ENCODE data around the gene SLC4A1.

The SLC4A1 gene

DNA sequence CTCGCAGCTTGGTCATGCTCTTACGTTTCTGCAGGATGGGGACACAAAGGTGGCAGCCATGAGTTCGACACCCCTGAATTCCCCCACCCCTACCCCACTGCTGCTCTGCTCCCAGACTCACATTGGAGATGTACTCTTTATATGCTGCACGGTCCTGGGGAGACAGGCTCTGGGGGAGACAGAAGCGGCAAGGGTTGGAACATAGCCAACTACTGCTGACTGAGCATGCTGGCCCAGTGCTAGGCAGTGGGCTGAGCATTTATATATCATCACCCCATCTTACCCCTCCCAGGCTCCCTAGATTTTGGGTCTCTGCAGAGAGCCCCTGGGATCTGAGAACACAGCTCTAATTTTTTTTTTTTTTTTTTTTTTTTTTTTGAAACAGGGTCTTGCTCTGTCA, 60.2 kb downstream of the SLC4A1 start:
- TF ChIP-seq, protein P1, sequence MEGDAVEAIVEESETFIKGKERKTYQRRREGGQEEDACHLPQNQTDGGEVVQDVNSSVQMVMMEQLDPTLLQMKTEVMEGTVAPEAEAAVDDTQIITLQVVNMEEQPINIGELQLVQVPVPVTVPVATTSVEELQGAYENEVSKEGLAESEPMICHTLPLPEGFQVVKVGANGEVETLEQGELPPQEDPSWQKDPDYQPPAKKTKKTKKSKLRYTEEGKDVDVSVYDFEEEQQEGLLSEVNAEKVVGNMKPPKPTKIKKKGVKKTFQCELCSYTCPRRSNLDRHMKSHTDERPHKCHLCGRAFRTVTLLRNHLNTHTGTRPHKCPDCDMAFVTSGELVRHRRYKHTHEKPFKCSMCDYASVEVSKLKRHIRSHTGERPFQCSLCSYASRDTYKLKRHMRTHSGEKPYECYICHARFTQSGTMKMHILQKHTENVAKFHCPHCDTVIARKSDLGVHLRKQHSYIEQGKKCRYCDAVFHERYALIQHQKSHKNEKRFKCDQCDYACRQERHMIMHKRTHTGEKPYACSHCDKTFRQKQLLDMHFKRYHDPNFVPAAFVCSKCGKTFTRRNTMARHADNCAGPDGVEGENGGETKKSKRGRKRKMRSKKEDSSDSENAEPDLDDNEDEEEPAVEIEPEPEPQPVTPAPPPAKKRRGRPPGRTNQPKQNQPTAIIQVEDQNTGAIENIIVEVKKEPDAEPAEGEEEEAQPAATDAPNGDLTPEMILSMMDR (conservative IDR thresholded peaks at IDR 0.05; ENCODE audit: control insufficient read depth, insufficient read depth, low read depth, low read length) = no peak
- no peak for DNase-seq (ENCODE audit: low read depth)
- no peak overlapping the region for H3K4me3 ChIP-seq (ENCODE audit: control insufficient read depth, low read depth, low read length)

DNA sequence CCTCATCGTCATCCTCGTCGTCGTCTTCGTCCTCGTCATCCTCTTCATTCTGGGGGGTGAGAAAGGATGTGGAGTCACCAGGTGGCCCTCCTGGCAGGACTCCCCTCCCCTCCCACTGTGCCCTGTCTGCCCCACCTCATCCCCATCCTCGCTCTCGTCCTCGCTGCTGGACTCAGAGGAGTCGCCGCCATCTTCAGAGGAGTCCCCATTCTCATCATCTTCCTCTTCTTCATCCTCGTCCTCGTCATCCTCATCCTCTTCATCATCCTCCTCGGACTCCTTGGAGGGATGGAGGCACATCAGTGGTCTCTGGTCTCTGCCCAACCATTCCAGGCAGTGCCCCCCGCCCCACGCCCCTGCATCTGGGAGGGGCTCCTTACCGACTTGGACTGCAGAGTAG, 60.6 kb downstream of the SLC4A1 start:
- no peak for DNase-seq (ENCODE audit: low read depth)
- H3K4me3 ChIP-seq (ENCODE audit: control insufficient read depth, low read depth, low read length) = no peak overlapping the region

DNA sequence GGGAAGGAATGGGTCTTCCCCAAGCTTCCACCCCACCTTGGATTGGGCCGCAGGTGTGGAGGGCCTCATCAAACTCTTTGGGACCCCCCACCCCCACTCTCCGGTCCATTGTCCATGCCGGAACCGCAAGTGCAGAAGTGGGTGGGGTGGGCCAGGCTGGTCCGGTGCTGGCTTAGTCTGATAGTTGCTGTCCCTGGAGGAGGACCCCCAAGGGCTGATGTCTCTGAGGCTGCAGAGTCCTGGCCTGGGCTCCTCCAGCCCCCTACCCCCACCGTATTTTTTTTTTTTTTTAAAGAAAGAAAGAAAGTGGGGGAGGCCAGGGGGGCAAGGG, 61.1 kb downstream of the SLC4A1 start:
- TF ChIP-seq, protein P1 (conservative IDR thresholded peaks at IDR 0.05; ENCODE audit: control insufficient read depth, insufficient read depth, low read depth, low read length) = no peak
- no peak overlapping the region for H3K4me3 ChIP-seq (ENCODE audit: control insufficient read depth, low read depth, low read length)

More for the DNA sequence above, 60.6 kb downstream of the SLC4A1 start:
- TF ChIP-seq, protein P1 (conservative IDR thresholded peaks at IDR 0.05; ENCODE audit: control insufficient read depth, insufficient read depth, low read depth, low read length) = no peak

DNA sequence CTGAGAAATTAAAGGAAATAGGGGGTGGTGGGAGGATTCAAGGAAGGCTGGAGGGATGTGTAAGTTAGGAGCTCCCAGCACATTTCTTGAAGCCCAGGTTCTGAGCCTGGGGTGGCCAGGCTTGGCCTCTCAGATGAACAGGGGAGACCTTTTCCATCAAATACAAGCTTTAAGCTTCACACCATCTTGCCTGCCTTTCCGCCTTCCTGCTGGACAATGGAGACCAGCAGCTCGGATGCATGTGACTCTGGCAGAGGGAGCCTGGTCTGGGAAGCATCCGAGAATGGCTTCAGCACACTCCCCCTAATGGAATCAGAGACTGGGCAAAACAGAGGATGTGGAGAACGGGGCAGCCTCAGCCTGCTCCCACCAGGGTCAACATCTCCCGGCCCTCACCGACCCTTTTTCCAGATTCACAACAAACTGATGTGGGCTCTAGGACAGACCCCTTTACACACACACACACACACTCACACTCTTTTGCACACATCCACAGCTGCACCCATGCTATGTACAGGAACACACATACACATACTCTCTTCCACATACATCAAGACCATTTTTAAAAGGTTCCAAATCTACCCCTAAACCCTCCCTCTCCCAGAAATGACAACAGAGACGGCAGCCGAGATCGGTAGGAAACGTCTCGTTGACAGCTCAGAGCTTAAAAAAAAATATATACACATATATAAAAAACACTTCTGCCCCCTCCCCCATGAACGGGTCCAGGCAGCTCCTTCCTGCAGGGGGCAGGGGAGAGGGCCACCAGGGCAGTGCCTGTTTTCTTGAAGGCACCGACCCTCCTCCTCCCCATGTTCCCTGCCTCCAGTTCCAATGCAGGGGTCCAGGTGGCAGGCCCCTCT, 61.7 kb downstream of the SLC4A1 start:
- no peak for DNase-seq (ENCODE audit: low read depth)
- no peak overlapping the region for H3K4me3 ChIP-seq (ENCODE audit: control insufficient read depth, low read depth, low read length)
- TF ChIP-seq, protein P1 (conservative IDR thresholded peaks at IDR 0.05; ENCODE audit: control insufficient read depth, insufficient read depth, low read depth, low read length) = peak; percentile 19

More for the DNA sequence above, 61.1 kb downstream of the SLC4A1 start:
- DNase-seq (ENCODE audit: low read depth) = no peak

DNA sequence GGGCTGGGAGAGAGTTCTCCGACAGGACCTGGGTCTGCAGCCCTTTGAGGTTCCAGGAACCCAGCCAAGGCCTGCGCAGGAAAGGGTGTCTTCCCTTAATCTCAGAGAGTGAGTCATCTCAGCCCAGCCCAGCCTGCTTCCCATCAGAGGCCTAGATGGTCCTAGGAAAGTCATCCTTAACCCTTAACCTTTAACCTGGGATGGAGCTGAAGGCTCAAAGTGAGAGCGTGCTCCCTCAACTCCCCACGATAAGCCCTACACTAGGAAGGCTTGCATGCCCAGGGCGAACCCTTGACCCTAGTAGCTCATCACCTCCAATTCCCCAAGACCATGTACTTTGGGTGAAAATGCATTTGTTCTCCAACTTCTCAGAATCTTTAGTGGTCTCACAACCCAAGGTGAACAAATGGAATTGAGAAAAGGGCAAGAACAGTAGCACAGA, 63.5 kb downstream of the SLC4A1 start:
- DNase-seq (ENCODE audit: low read depth) = peak; percentile 82
- TF ChIP-seq, protein P1 (conservative IDR thresholded peaks at IDR 0.05; ENCODE audit: control insufficient read depth, insufficient read depth, low read depth, low read length) = no peak
- no peak overlapping the region for H3K4me3 ChIP-seq (ENCODE audit: control insufficient read depth, low read depth, low read length)

DNA sequence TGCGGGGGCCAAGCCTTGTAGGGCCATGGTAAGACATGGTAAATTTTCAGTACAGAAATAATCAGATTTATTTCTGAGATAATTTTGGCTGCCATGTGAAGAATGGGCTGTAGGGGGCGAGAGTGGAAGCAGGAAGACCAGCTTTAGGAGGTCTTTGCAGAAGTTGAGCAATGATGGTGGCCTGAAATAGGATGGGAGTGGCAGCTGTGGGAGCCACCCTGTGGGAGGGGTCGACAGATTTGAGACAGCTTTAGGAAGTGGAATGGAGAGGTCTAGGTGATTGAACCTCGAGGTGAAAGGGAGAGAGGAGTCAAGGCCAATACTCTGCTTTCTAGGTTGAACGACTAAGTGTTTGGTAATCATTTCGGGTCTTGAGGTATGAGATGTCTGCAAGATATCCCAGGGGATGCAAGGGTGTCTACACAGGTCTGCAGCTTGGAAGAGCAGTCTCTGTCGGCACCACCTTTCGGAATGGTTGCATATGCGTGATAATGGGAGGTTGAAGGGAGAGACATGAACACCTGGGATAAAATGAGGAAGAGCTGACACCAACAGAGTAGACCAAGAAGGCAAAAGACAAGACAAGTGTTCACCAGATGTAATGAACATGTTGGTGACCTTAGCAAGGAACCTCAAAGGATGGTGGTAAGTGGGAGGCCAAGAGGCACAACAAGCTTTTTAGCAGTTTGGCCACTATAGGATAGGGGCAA, 64.0 kb downstream of the SLC4A1 start:
- DNase-seq (ENCODE audit: low read depth) = peak; percentile 66
- H3K4me3 ChIP-seq (ENCODE audit: control insufficient read depth, low read depth, low read length) = no peak overlapping the region
- TF ChIP-seq, protein P1 (conservative IDR thresholded peaks at IDR 0.05; ENCODE audit: control insufficient read depth, insufficient read depth, low read depth, low read length) = peak; percentile 85

Data from fibroblast of mammary gland (primary cell).